Sigmoid colon (tissue), 7 donors: Measurements from ENCODE around the gene HCRT. TPM values are rescaled to one million over a fixed set of nuclear protein-coding genes. Genes with fewer than 3 reads are reported as not detected.
A peak's percentile ranks its signal among the peaks of the same experiment; 100 is the strongest.

Source experiments
- DNase-seq: peaks from one replicate; pipeline ENCODE4 v3.0.0-alpha.2; 2019
- H3K27ac ChIP-seq, 4 donors: fragments of 200-600 bp; sonication (generic); one replicate each; pipeline ENCODE4 v1.5.1; 2016 to 2019; ENCODE audit warnings: mild to moderate bottlenecking in 1 of 4
- H3K27me3 ChIP-seq, 3 donors: fragments of 200-600 bp; sonication (generic); one replicate each; pipeline ENCODE4 v1.5.1; 2019; ENCODE audit warnings: mild to moderate bottlenecking in 1 of 3
- H3K36me3 ChIP-seq, 4 donors: fragments of 200-600 bp; sonication (generic); one replicate each; pipeline ENCODE4 v1.5.1; 2016 to 2019
- H3K4me1 ChIP-seq, 4 donors: fragments of 200-600 bp; sonication (generic); one replicate each; pipeline ENCODE4 v1.5.1; 2017 to 2019
- H3K4me3 ChIP-seq, 4 donors: fragments of 200-600 bp; sonication (generic); one replicate each; pipeline ENCODE4 v1.5.1; 2017 to 2019; ENCODE audit warnings: mild to moderate bottlenecking in 2 of 4, moderate library complexity in 1 of 4
- H3K9me3 ChIP-seq, 4 donors: fragments of 200-600 bp in 3 of 4; sonication (generic) in 3 of 4; one replicate each; pipeline versions ENCODE4 v1.5.1 to v1.6.1; 2013 to 2019
- CTCF ChIP-seq, 4 experiments: fragments of 450-650 bp in 3 of 4; fragments of 200-600 bp in 1 of 4; IDR thresholded peaks; one replicate each; pipeline ENCODE4 v1.5.1; 2016 to 2019; ENCODE audit warnings: antibody characterized with exemption in 4 of 4, mild to moderate bottlenecking in 3 of 4, moderate library complexity in 2 of 4
- EP300 ChIP-seq, 4 donors: sonication (generic); formaldehyde crosslinking; IDR thresholded peaks; one replicate each; pipeline ENCODE4 v1.6.1; 2017; ENCODE audit warnings: antibody characterized with exemption in 4 of 4
- POLR2A ChIP-seq, 2 donors: fragments of 450-650 bp; IDR thresholded peaks; one replicate each; pipeline ENCODE4 v1.6.1; 2016; ENCODE audit warnings: antibody characterized with exemption in 2 of 2, mild to moderate bottlenecking in 2 of 2, moderate library complexity in 2 of 2
- POLR2AphosphoS5 ChIP-seq, 4 donors: sonication (generic); formaldehyde crosslinking; IDR thresholded peaks; one replicate each; pipeline ENCODE4 v1.6.1; 2017; ENCODE audit warnings: antibody characterized with exemption in 4 of 4
- WGBS, 2 donors: extraction: QIAGEN DNeasy Blood & Tissue Kit; methylation state at CpG; one replicate each; pipeline ENCODE4 v1.1.7; 2013; 5-methylcytosine and 5-hydroxymethylcytosine counted together
- intact Hi-C: fragments of 100-400 bp; cut with DNase I; formaldehyde crosslinking; loops from one replicate; pipeline ENCODE4 v1.15.1; 2023
- polyA plus RNA-seq, 3 donors: library from polyadenylated mRNA; stranded (reverse); fragments of 200-250 nt; gene quantifications; one replicate each; pipeline ENCODE4 v1.2.3, GENCODE V29; 2013
- total RNA-seq, 4 donors: library from RNA; depleted of rRNA; stranded (reverse); fragments of >200 nt; gene quantifications; one replicate each; pipeline ENCODE4 v1.1.0, GENCODE V29; 2016
- donor health status: healthy with polysubstance abuse.
- donor health status: Bipolar disorder and iron deficiency.
- donor health status: healthy.

Gene HCRT
- total and polyA plus RNA-seq, 7 donors: not detected

GRCh38 chr17:42193216-42193968, 8.1 kb upstream of the HCRT start:
- peak overlapping the region; percentile 62 to 81 (median 64) for H3K4me3 ChIP-seq
- WGBS, 2 donors: 75 to 83% methylated on average over 12 of the region's 12 CpGs
- no peak for TF ChIP-seq EP300 (IDR thresholded peaks at IDR 0.05)
- no peak for TF ChIP-seq POLR2AphosphoS5 (IDR thresholded peaks at IDR 0.05)
- TF ChIP-seq POLR2A (IDR thresholded peaks at IDR 0.05): no peak
- TF ChIP-seq CTCF (IDR thresholded peaks at IDR 0.05): no peak
- DNase-seq: no peak
- intact Hi-C loops: loop anchor here (5.0 kb wide), 2 partner anchors 36 to 94 kb away; partner anchors contain the start of gene STAT5A
- H3K36me3 ChIP-seq: peaks cover 0 to 5% (median 0%) of the 10 kb centered on the region in 4 donors
- no peaks in the 10 kb centered on the region for H3K9me3 ChIP-seq
- H3K4me1 ChIP-seq: peaks cover 0 to 26% (median 19%) of the 10 kb centered on the region in 4 donors
- peak overlapping the region in 3 of 4 donors; percentile 83 to 86 (median 84) for H3K27ac ChIP-seq
- H3K27me3 ChIP-seq: no peaks in the 10 kb centered on the region

- no peak for TF ChIP-seq POLR2AphosphoS5 (IDR thresholded peaks at IDR 0.05)
- no peak overlapping the region for H3K4me3 ChIP-seq
- DNase-seq: no peak
- peaks cover 0 to 26% (median 19%) of the 10 kb centered on the region in 4 donors for H3K4me1 ChIP-seq
- 95% methylated on average over 23 of the region's 23 CpGs for WGBS, 2 donors
- intact Hi-C loops: loop anchor here (5.0 kb wide), 2 partner anchors 35 to 95 kb away; partner anchors contain the start of gene STAT5A
- H3K36me3 ChIP-seq: peaks cover 0 to 5% (median 0%) of the 10 kb centered on the region in 4 donors
- no peak overlapping the region for H3K27ac ChIP-seq
- H3K27me3 ChIP-seq: no peaks in the 10 kb centered on the region
- no peaks in the 10 kb centered on the region for H3K9me3 ChIP-seq
Measured at GRCh38 chr17:42192189-42193126, 7.2 kb upstream of the HCRT start.

- intact Hi-C loops: loop anchor here (5.0 kb wide), 2 partner anchors 34 to 96 kb away; partner anchors contain the start of gene STAT5A
- whole genome bisulfite sequencing, 2 donors: 97% methylated on average over 5 of the region's 5 CpGs
- no peak overlapping the region for H3K27ac ChIP-seq
Measured at GRCh38 chr17:42191275-42191608, 6.0 kb upstream of the HCRT start.

GRCh38 chr17:42190491-42191274, 5.4 kb upstream of the HCRT start:
- Histone ChIP-seq H3K4me3 (no peak overlapping the region), H3K27me3 (no peaks in the 10 kb centered on the region), H3K27ac (no peak overlapping the region), H3K9me3 (no peaks in the 10 kb centered on the region), H3K36me3 (peaks cover 0 to 5% (median 0%) of the 10 kb centered on the region in 4 donors), H3K4me1 (peaks cover 0 to 26% (median 19%) of the 10 kb centered on the region in 4 donors)
- no peak for DNase-seq
- no peak for TF ChIP-seq POLR2A (IDR thresholded peaks at IDR 0.05)
- no peak for TF ChIP-seq POLR2AphosphoS5 (IDR thresholded peaks at IDR 0.05)
- no peak for TF ChIP-seq EP300 (IDR thresholded peaks at IDR 0.05)
- TF ChIP-seq CTCF (IDR thresholded peaks at IDR 0.05): no peak
- 83 to 93% methylated on average over 17 of the region's 17 CpGs for WGBS, 2 donors
- intact Hi-C loops: loop anchor here (5.0 kb wide), 2 partner anchors 33 to 97 kb away; partner anchors contain the start of gene STAT5A

More at GRCh38 chr17:42191275-42191608, 6.0 kb upstream of the HCRT start:
- TF ChIP-seq POLR2A (IDR thresholded peaks at IDR 0.05) (no peak), POLR2AphosphoS5 (IDR thresholded peaks at IDR 0.05) (no peak), CTCF (IDR thresholded peaks at IDR 0.05) (no peak), EP300 (IDR thresholded peaks at IDR 0.05) (no peak)
- Histone ChIP-seq H3K36me3 (peaks cover 0 to 5% (median 0%) of the 10 kb centered on the region in 4 donors), H3K4me3 (no peak overlapping the region), H3K4me1 (peaks cover 0 to 26% (median 19%) of the 10 kb centered on the region in 4 donors), H3K9me3 (no peaks in the 10 kb centered on the region), H3K27me3 (no peaks in the 10 kb centered on the region)
- DNase-seq: no peak
